ENCODE measurements around the gene ALX4.

ALX4 gene

GRCh38 chr11:44314733-44315132, 4.8 kb upstream of the ALX4 start:
- Histone ChIP-seq H3K36me3 (ENCODE audit: insufficient read depth, low read length) (no peaks in the 10 kb centered on the region), H3K9ac (ENCODE audit: low read length) (no peak overlapping the region), H3K4me3 (ENCODE audit: low read depth in 1 of 2, low read length in 2 of 2) (no peak overlapping the region), H3K27me3 (ENCODE audit: control insufficient read depth in 1 of 2, insufficient read depth in 2 of 2, low read length in 2 of 2) (peaks cover 90 to 100% of the 10 kb centered on the region in 2 donors), H3K27ac (ENCODE audit: low read depth, low read length) (no peak overlapping the region), H3K9me3 (ENCODE audit: low read length) (no peaks in the 10 kb centered on the region), H3K4me1 (ENCODE audit: insufficient read depth, low read length) (peaks cover 20% of the 10 kb centered on the region)

GRCh38 chr11:44313761-44314489, 4.0 kb upstream of the ALX4 start:
- no peaks in the 10 kb centered on the region for H3K36me3 ChIP-seq (ENCODE audit: insufficient read depth, low read length)
- H3K4me1 ChIP-seq (ENCODE audit: insufficient read depth, low read length) = peaks cover 23% of the 10 kb centered on the region
- H3K9ac ChIP-seq (ENCODE audit: low read length) = no peak overlapping the region
- no peak overlapping the region for H3K4me3 ChIP-seq (ENCODE audit: low read depth in 1 of 2, low read length in 2 of 2)
- peaks cover 82 to 100% of the 10 kb centered on the region in 2 donors for H3K27me3 ChIP-seq (ENCODE audit: control insufficient read depth in 1 of 2, insufficient read depth in 2 of 2, low read length in 2 of 2)
- H3K27ac ChIP-seq (ENCODE audit: low read depth, low read length) = no peak overlapping the region
- no peaks in the 10 kb centered on the region for H3K9me3 ChIP-seq (ENCODE audit: low read length)

GRCh38 chr11:44312876-44313275, 2.9 kb upstream of the ALX4 start:
- H3K27me3 ChIP-seq (ENCODE audit: control insufficient read depth in 1 of 2, insufficient read depth in 2 of 2, low read length in 2 of 2) = peaks cover 81 to 99% of the 10 kb centered on the region in 2 donors
- no peaks in the 10 kb centered on the region for H3K9me3 ChIP-seq (ENCODE audit: low read length)
- peaks cover 23% of the 10 kb centered on the region for H3K4me1 ChIP-seq (ENCODE audit: insufficient read depth, low read length)
- no peak overlapping the region for H3K27ac ChIP-seq (ENCODE audit: low read depth, low read length)
- no peak overlapping the region for H3K9ac ChIP-seq (ENCODE audit: low read length)
- no peak overlapping the region for H3K4me3 ChIP-seq (ENCODE audit: low read depth in 1 of 2, low read length in 2 of 2)
- H3K36me3 ChIP-seq (ENCODE audit: insufficient read depth, low read length) = no peaks in the 10 kb centered on the region

GRCh38 chr11:44311339-44312261, 1.7 kb upstream of the ALX4 start:
- H3K9ac ChIP-seq (ENCODE audit: low read length) = no peak overlapping the region
- no peaks in the 10 kb centered on the region for H3K9me3 ChIP-seq (ENCODE audit: low read length)
- H3K4me3 ChIP-seq (ENCODE audit: low read depth in 1 of 2, low read length in 2 of 2) = no peak overlapping the region
- H3K27ac ChIP-seq (ENCODE audit: low read depth, low read length) = no peak overlapping the region
- H3K27me3 ChIP-seq (ENCODE audit: control insufficient read depth in 1 of 2, insufficient read depth in 2 of 2, low read length in 2 of 2) = peaks cover 81 to 95% of the 10 kb centered on the region in 2 donors
- no peaks in the 10 kb centered on the region for H3K36me3 ChIP-seq (ENCODE audit: insufficient read depth, low read length)
- H3K4me1 ChIP-seq (ENCODE audit: insufficient read depth, low read length) = peaks cover 16% of the 10 kb centered on the region

- H3K27ac ChIP-seq (ENCODE audit: low read depth, low read length) = no peak overlapping the region
- H3K4me1 ChIP-seq (ENCODE audit: insufficient read depth, low read length) = peaks cover 13% of the 10 kb centered on the region
- H3K27me3 ChIP-seq (ENCODE audit: control insufficient read depth in 1 of 2, insufficient read depth in 2 of 2, low read length in 2 of 2) = peaks cover 83 to 95% of the 10 kb centered on the region in 2 donors
- no peak overlapping the region for H3K9ac ChIP-seq (ENCODE audit: low read length)
- no peak overlapping the region for H3K4me3 ChIP-seq (ENCODE audit: low read depth in 1 of 2, low read length in 2 of 2)
- H3K36me3 ChIP-seq (ENCODE audit: insufficient read depth, low read length) = no peaks in the 10 kb centered on the region
- H3K9me3 ChIP-seq (ENCODE audit: low read length) = no peaks in the 10 kb centered on the region
Observed at GRCh38 chr11:44310463-44311272, 729 bp upstream of the ALX4 start.

DNA sequence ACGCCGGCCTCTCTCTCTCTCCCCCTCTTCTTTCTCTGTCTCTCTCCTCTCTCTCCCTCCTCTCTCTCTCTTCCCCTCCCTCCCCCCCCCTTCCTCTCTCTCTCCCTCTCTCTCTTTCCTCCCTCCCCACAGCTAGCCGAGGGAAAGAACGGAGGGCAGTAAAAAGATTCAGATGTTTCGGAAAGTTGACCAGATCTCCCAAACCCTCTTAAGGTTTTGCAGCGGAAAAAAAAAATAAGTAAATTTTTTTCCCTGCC, 195 bp upstream of the ALX4 start:
- Histone ChIP-seq H3K9me3 (ENCODE audit: low read length) (no peaks in the 10 kb centered on the region), H3K27ac (ENCODE audit: low read depth, low read length) (no peak overlapping the region), H3K4me1 (ENCODE audit: insufficient read depth, low read length) (peaks cover 13% of the 10 kb centered on the region), H3K4me3 (ENCODE audit: low read depth in 1 of 2, low read length in 2 of 2) (no peak overlapping the region), H3K36me3 (ENCODE audit: insufficient read depth, low read length) (no peaks in the 10 kb centered on the region), H3K9ac (ENCODE audit: low read length) (no peak overlapping the region), H3K27me3 (ENCODE audit: control insufficient read depth in 1 of 2, insufficient read depth in 2 of 2, low read length in 2 of 2) (peaks cover 83 to 95% of the 10 kb centered on the region in 2 donors)

- H3K4me3 ChIP-seq (ENCODE audit: low read depth in 1 of 2, low read length in 2 of 2) = no peak overlapping the region
- no peaks in the 10 kb centered on the region for H3K9me3 ChIP-seq (ENCODE audit: low read length)
- H3K27ac ChIP-seq (ENCODE audit: low read depth, low read length) = no peak overlapping the region
- H3K9ac ChIP-seq (ENCODE audit: low read length) = no peak overlapping the region
- peaks cover 13% of the 10 kb centered on the region for H3K4me1 ChIP-seq (ENCODE audit: insufficient read depth, low read length)
- H3K36me3 ChIP-seq (ENCODE audit: insufficient read depth, low read length) = no peaks in the 10 kb centered on the region
- peaks cover 83 to 95% of the 10 kb centered on the region in 2 donors for H3K27me3 ChIP-seq (ENCODE audit: control insufficient read depth in 1 of 2, insufficient read depth in 2 of 2, low read length in 2 of 2)
Observed at GRCh38 chr11:44308923-44309477, 939 bp downstream of the ALX4 start.

- Histone ChIP-seq H3K4me3 (ENCODE audit: low read depth in 1 of 2, low read length in 2 of 2) (no peak overlapping the region), H3K36me3 (ENCODE audit: insufficient read depth, low read length) (no peaks in the 10 kb centered on the region), H3K9ac (ENCODE audit: low read length) (no peak overlapping the region), H3K27me3 (ENCODE audit: control insufficient read depth in 1 of 2, insufficient read depth in 2 of 2, low read length in 2 of 2) (peaks cover 83 to 95% of the 10 kb centered on the region in 2 donors), H3K27ac (ENCODE audit: low read depth, low read length) (no peak overlapping the region), H3K4me1 (ENCODE audit: insufficient read depth, low read length) (peaks cover 13% of the 10 kb centered on the region), H3K9me3 (ENCODE audit: low read length) (no peaks in the 10 kb centered on the region)
Observed at GRCh38 chr11:44308256-44308922, 1.6 kb downstream of the ALX4 start.

DNA sequence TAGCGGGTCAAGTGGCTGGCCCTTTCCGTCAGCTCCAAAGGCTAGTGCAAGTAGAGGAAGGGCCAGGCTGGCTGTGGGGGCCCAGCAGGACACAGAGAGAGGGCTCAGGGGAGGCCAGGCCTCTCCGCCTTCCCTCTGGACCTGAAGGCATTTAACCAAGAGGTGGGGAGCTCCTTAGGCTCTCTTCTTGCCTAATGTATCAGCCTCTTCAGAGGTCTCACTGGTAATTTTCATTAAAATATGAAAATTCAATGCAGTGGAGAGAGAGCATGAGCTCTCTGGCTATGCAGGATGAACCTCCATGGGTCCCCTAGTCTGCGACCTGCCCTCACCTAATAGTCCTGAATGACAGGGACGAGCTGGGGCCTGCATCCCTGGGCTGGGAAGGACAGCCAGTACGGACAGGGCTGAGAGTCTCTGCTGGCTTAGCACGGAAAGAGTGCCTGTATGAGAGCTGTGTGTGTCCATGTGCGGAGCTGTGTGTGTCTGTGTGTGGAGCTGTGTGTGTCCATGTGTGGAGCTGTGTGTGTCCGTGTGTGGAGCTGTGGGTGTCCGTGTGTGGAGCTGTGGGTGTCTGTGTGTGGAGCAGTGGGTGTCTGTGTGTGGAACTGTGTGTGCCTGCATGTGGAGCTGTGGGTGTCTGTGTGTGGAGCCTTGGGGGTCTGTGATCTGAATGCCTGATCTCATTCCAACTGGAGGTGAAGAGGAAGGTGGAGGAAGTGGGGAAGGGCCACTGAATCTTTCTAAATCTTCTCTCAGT, 2.4 kb downstream of the ALX4 start:
- peaks cover 86 to 95% of the 10 kb centered on the region in 2 donors for H3K27me3 ChIP-seq (ENCODE audit: control insufficient read depth in 1 of 2, insufficient read depth in 2 of 2, low read length in 2 of 2)
- no peaks in the 10 kb centered on the region for H3K9me3 ChIP-seq (ENCODE audit: low read length)
- H3K36me3 ChIP-seq (ENCODE audit: insufficient read depth, low read length) = no peaks in the 10 kb centered on the region
- H3K27ac ChIP-seq (ENCODE audit: low read depth, low read length) = no peak overlapping the region
- H3K9ac ChIP-seq (ENCODE audit: low read length) = no peak overlapping the region
- peaks cover 13% of the 10 kb centered on the region for H3K4me1 ChIP-seq (ENCODE audit: insufficient read depth, low read length)
- no peak overlapping the region for H3K4me3 ChIP-seq (ENCODE audit: low read depth in 1 of 2, low read length in 2 of 2)

DNA sequence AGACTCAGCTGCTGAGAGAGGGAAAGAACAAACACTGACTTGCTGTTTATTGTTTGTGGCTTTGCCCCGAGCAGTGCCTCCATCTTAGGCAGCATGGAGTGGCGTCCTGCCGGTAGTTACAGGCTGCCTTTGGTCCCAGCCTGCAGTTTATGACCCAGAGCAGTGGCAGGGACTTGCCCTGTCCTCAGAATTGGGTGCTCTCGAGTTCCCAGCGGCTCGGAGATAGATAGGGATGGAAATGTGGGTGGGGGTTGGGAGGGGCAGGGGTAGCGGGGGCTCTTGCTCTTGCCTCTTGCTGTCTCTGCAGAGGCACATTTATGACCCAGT, 3.1 kb downstream of the ALX4 start:
- Histone ChIP-seq H3K27ac (ENCODE audit: low read depth, low read length) (no peak overlapping the region), H3K9ac (ENCODE audit: low read length) (no peak overlapping the region), H3K36me3 (ENCODE audit: insufficient read depth, low read length) (no peaks in the 10 kb centered on the region), H3K4me3 (ENCODE audit: low read depth in 1 of 2, low read length in 2 of 2) (no peak overlapping the region), H3K4me1 (ENCODE audit: insufficient read depth, low read length) (peaks cover 13% of the 10 kb centered on the region), H3K27me3 (ENCODE audit: control insufficient read depth in 1 of 2, insufficient read depth in 2 of 2, low read length in 2 of 2) (peaks cover 81 to 94% of the 10 kb centered on the region in 2 donors), H3K9me3 (ENCODE audit: low read length) (no peaks in the 10 kb centered on the region)
